Activated naive CD4-positive, alpha-beta T cell treated with anti-CD3 and anti-CD28 coated beads, Interleukin-2, amount 50 U/mL, for 16 hours (primary cell): Measurements from ENCODE around the gene DDIAS.
"Not testable (repeated sequence)": the region's sequence is repeated elsewhere in the genome, so short reads cannot be mapped to it uniquely, and the experiment has no call there.

Source experiments
- DNase-seq: peaks from one replicate; pipeline ENCODE4 v3.0.0-alpha.2; 2020

DDIAS gene

DNA sequence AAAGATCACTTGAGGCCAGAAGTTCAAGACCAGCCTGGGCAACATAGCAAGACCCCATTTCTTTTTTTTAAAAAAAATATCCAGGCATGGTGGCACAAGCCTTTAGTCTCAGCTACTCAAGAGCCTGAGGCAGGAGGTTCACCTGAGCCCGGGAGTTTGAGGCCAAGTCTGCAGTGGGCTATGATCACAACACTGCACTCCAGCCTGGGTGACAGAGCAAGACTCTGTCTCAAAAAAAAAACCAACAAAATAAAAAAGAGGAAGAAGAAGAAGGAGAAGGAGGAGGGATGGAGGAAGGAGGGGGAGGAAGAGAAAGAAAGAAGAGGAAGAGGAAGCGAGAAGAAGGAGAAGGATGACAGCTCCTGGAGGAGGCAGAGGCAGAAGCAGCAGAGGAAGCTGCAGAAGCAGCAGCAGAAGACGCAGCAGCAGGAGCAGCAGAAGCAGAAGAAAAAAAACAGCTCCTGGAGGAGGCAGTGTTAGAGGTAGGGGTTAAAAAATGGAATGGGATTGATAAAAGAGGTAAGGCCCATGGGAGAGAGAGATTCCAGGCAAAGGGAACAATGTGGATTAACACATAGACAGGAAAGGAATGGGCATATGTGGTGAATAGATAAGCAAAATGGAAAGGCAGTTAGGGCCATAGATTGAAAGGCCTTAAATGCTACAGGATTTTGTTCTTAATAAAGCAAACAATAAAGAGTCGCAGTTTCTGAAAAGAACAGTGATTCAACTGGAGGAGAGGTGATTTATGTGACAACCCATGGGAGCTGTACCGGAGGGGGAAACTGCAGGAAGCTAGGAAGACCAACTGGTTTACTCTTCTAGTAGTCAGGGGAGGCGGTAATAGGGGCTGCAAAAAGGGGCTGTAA, 12.2 kb upstream of the DDIAS start:
- no peak for DNase-seq

DNA sequence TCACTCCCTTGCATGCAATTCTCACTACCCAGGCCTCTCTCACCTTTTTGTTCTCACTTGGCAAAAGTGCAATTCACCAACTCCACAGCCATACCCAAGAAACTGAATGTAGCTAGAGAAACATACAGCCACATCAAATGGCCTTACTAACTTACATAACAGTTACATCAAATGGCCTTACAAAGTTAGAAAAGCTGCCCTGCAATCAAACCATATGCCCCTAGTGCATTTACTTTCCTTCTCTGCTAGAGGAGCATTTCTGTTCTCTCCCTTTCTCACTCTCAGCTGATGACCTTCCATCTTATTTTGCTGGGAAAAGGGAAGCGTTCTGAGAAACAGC, 11.6 kb upstream of the DDIAS start:
- DNase-seq, result no peak

DNA sequence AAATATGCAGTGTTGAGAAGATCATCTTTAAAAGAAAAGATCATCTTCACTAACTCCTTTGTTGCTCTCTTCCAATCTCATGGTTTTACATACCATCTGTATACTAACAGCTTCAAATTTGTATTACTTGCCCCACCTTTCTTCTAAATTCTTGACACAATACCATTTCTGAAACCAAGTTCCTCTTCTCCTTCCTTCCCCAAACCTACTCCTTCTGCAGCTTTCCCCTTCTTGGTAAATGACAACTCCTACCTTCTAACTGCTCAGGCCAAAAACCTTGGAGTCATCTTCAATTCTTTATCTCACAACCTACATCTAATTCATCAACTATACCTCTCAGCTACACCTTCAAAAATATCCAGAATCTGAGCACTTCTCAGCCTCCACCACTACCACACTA, 10.6 kb upstream of the DDIAS start:
- DNase-seq, result no peak

DNA sequence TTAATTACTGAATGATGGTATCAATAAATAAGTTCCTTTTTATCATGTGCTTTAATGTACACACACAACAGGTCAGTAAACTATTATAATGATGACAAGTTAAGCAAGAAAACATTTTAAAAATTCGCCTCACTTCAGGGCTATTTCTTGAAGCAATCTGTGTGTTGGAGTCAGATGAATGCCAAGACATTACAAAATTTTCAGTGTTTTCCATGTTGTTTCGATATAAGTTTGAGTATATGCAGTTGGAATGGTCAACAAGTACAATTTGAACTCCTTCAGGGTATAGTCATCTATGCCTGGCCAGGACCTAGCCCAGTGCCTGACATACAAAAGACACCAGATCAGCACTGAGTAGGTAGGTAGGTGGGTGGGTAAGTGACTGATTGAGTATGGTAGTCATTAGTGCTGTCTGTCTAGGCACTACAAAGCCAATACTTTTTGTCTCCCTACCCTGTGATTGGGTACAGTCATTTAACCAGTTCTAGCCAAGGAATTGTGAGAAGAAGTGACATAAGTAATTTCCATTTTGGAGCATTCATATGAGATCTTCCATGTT, 8.8 kb upstream of the DDIAS start:
- no peak for DNase-seq

DNA sequence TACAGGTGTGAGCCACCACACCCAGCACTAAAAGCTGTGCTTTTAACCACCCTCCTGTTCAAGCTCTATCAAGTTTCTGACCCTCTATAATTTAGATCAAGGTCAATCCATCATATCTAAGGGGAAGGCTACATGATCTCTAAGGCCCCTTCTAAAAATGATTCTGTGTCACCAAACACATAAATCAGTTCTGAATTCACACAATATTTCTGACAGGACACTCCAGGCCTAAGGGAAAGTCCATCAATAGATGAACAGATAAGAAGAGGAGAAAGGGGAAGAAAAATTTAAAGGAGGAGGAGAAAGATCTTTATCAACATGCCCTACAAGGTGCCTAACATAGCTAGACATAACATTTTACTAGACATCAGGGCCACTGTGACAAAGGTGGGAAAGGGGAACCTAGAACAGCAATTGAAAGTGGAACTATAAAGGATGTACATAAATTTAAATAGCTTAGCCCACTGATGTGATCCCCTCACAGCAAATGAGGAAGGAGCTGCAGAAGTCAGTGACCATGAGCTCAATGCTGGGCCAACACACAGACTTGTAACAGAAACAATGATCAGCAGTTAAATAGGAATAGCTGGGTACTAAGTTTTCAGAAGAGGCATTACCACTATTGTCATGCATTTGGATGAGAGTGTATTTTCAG, 6.0 kb upstream of the DDIAS start:
- DNase-seq, result no peak

DNA sequence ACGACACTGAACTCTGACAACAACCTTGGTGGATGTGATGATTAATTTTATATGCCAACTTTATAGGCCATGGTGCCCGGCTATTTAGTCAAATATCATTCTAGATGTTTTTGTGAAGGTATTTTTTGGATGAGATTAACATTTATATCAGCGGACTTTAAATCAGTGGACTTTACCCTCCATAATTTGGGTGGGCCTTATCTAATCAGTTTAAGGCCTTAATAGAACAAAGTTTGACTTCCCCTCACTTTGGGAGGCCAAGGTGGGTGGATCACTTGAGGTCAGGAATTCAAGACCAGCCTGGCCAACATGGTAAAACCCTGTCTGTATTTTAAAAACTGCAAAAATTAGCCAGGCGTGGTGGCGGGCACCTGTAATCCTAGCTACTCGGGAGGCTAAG, 5.4 kb upstream of the DDIAS start:
- no peak for DNase-seq

DNA sequence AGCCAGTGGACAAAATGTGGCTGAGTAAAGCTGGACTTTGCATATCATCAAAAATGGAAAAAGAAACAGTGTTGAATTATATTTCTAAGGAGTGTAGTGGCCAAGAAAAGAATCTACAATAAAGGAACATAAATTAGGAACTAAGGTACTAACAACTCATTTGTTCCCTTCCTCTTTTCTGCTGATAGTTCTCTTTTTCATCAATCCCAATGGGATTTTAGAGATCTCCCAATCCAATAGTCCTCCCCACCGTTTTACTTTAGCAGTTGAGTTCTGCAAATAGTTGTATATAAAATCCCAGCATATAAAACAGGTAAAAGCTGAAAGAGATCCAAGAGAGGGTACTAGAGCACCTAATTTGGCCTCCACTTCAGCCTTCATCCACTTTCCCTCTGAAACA, 3.3 kb upstream of the DDIAS start:
- no peak for DNase-seq

DNA sequence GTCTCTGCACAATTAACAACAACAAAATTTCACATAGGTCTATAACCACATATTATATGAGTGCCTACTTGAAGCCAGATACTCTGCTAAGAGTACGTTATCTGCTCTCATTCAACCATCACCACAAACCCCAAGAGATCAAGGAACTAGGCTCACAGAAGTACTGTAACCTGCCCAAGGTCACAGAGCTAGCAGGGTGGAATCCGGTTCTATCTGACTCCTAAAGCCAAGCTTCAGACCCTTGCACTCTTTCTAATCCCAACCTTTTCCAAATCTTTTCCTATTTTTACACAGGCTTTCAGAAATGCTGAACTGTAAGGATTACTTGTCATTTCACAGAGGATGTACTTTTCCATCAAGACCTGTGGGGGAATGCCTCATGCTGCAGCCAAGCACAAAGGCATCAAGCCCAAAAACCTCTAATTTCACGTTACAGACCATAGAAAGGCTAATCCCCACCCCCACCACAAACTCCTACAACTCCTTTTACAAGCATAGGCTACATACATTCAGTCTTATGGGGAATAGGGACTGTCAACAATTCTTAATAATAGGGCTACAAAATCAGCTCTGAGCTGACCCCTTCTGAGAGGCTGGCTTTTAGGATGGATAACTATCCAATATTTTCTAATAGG, 2.2 kb upstream of the DDIAS start:
- DNase-seq, result no peak

DNA sequence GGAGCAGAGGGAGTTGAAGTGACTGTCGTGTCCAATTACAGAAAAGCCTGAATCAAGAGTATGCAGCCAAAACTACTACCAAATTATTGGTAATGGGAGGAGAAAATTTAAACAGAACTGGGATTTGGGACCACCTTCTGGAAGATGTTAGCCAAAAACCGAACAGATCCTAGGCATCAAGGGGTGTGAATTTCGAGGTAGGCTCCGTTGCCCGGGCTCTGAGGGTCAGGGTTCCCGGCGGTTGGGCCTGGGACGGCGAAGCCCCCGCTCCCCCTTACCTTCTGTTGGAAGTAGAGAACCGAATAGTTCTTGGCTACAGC, 1.6 kb upstream of the DDIAS start:
- no peak for DNase-seq

DNA sequence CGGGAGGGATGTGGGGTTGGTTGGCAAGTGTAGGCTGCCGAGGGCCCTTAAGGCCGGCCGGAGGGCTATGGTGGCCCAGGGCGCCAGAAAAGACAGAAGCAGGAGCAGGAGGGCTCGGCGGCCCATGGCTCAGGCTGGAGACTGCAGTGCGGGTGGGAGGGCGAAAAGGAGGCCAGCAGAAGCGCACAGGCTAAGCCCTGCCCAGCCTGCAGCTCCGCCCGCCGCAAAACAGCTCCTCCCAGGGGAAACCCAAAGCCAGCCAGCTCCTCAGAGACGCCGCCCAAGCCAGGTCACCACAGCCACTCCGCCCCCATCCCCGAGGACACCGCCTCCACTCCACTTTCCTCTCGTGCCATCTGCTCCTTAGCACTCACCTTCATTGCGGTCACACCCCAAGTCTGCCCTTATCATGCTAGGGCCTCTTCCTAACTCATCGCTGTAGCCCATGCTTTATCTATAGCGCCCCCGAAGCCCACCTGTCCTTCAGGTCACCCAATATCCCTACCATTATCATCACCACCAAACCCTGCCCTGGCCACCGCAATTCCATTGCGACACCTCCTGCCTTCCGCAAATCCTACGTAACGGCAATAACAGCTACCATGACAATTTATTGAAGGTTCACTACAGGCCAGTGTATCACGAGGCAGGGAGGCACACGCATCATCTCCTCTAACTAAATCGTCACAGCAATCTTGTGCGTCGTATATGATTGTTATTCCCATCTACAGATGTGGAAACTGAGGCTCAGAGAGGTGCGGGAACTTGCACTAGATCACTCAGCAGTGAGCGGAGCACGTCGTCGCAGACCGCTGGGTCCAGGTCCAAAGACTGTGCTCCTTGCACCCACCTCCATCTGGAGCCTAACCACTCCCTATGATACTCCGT, 1.0 kb upstream of the DDIAS start, which contains the start of gene PRCP:
TSS of gene PRCP (minus strand) at position 154 of the 888 bp plus-strand sequence. CDS start at position 126, 28 bp downstream.
- DNase-seq, result peak; percentile 93

DNA sequence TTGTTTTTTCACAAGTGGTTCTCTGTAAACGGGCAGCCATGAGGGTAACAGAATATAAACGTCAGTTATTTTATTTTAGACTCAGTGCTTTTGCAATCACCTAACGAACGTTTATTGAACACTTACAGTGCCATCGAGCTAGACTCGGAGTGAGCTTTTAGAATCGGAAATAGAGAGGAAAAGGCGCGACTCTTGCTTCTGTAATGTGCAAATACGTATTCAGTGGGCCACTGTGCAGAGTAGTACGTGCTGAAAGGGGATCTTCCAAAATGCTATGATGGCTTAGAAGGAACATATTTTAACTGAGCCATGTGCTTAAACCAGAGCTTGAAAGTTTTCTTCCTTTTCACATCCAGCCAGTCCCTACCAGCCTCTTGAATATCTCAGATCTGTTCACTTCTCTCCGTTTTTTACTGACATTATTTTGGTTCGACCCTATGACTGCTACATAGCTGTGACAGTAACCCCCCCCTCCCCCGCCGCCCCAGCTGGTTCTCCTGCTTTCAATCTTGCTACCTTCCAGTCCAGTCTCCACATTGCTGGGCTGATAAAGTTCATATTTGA, 468 bp downstream of the DDIAS start:
- DNase-seq, result no peak

DNA sequence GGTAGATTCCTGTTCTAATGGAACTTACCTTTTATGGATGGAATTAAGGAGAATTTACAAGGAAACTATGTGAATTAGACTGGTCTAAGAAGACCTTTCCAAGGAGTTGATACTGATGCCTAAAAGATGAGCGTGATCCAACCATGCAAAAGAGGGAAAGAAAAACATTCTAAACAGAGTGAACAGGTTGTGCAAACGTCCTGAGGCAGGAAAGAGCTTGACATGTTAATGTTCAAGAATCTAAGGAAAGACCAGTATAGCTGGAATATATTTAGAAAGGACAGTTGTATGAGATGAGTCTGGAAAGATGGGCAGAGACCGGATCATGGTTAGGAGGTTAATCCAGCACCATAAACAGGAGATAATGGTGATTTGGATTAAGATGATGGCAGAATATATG, 1.3 kb downstream of the DDIAS start:
- DNase-seq, result no peak

DNA sequence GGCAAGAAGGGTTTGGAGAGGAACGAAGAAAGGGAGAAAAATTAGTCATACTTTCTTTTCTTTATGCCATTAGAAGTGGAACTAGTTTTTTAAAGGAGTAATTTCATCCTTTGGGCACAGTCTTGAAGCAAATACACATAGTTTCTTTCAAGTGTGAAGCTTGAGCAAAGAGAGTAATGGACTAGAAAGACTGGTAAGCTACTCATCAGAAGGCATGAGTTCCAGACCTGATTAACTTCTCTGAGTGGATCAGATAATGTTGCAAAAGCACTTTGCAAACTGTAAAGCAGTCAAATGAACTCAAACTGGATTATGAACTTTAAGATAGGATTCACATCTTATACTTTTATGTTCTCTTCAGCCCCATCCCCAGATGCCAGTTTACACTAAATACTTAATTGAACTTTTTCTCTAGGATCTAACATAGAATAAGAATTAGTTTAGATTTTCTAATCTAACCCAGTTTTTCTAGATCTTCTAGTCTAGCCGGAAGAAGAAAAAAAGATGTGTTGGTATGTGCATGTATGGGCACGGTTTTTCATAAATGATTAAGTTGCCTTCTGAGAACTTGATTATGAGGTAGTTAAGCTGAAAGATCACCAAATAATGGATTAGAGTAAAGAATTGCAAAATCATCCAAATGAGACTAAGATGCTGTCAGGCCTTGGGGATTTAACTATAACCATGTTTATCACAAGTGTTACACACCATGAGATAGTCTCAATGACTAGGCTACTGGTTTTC, 2.5 kb downstream of the DDIAS start:
- DNase-seq, result no peak

DNA sequence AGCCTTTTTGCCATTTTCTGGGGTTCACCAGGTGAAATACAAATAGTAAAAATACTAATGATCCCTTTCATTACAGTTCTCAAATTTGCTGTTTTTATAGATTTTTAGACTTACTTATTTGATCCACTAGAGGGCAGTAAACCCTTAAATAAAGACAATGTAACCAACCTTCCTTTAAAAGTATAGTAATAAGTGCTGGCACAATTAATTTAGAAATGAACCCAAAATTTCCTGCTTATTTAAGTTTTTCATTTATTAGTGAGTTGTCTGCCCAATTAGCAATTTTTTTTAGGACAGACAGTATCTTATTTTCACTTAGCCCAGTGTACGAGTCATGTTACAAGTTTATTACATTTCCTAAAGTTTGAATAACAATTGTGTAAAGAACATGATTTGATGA, 4.7 kb downstream of the DDIAS start:
- DNase-seq, result no peak

DNA sequence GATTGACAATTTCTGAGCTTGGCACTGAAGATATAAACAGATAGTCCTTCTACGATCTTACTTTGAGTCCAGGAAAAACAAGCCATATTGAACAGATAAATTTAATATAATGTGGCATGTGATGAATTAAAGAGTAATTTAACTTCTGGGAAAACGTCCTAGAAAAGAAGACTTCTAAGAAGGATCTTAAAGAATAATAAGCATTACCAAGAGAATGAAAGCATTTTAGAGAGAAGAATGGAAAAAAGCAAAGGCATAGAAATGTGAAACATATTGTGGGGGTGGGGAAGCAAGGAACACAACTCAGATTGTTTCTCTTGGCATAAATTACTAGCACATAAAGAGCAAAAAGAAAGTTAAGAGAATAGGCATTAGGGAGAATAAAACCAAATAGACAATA, 5.4 kb downstream of the DDIAS start:
- DNase-seq, result no peak

DNA sequence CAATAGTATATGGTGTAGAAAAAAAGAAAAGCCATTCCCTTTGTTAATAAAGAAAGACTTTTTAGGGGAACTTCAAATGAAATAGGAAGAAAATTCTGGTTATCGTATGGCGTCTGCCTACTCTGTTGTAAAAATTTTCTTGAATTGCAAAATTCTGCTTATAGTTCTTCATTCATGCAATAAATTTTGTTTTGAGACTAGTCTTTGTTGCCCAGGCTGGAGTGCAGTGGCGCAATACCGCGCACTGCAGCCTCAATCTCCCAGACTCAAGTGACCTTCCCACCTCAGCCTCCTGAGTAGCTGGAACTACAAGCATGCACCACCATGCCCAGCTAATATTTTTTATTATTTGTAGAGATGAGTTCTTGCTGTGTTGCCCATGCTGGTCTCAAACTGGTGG, 5.8 kb downstream of the DDIAS start:
- DNase-seq, result no peak

DNA sequence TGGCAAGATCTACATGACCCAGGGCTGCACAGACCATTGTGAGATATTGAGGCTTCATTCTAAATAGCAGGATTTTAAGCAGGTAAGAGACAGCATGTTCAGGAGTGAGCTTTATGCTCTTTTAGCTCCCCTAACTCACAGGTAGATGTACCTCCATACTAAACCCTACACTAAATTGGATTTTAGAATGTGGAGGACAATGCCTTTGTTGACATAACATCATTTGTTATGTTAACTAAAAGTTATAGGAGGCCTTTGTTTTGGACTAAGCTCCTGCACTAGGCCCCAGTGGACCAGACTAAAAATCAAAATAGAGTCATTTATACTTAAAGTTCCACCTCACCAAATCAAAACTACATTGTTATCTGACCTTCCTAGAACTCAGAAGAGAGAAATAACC, 6.8 kb downstream of the DDIAS start:
- no peak for DNase-seq

DNA sequence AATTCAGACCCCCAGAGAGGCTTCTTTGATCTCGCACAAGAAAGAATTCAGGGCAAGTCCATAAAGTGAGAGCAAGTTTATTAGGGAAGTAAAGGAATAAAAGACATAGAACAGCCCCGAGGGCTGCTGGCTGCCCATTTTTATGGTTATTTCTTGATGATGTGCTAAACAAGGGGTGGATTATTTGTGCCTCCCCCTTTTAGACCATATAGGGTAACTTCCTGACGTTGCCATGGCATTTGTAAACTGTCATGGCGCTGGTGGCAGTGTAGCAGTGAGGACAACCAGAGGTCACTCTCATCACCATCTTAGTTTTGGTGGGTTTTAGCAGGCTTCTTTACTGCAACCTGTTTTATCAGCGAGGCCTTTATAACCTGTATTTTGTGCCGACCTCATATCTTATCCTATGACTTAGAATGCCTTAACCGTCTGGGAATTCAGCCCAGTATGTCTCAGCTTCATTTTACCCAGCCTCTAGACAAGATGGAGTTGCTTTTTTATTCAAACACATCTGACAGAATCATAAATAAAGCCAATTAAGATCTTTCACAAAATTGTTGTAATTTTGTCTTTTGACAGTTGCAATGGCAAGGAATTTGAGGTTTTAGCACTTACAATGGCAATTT, 7.6 kb downstream of the DDIAS start:
- no peak for DNase-seq

DNA sequence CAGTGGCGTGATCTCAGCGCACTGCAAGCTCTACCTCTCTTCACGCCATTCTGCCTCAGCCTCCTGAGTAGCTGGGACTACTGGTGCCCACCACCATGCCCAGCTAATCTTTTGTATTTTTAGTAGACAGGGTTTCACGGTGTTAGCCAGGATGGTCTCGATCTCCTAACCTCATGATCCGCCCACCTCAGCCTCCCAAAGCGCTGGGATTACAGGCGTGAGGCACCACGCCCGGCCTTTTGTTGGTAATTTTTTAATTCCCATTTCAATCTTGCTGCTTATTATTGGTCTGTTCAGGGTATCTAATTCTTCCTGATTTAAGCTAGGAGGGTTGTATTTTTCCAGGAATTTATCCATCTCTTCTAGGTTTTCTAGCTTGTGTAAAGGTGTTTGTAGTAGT, 18.2 kb downstream of the DDIAS start:
- DNase-seq, result not testable (repeated sequence)

DNA sequence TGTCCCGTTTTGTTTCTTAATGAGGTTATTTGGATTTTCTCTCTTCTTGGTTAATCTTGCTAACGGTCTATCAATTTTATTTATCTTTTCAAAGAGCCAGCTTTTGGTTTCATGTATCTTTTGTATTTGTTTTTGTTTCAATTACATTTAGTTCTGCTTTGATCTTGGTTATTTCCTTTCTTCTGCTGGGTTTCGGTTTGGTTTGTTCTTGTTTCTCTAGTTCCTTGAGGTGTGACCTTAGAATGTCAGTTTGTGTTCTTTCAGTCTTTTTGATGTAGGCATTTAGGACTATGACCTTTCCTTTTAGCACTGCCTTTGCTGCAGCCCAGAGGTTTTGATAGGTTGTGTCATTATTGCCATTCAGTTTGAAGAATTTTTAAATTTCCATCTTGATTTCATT, 18.7 kb downstream of the DDIAS start:
- DNase-seq, result not testable (repeated sequence)
